Fibroblast of pulmonary artery (primary cell): ENCODE data around the gene RIPOR2.
"Not testable (repeated sequence)": the region's sequence is repeated elsewhere in the genome, so short reads cannot be mapped to it uniquely, and the experiment has no call there.

Experiments
- DNase-seq: peaks from one replicate; pipeline ENCODE4 v3.0.0-alpha.2; 2010; ENCODE audit warnings: low read depth
- H3K4me3 ChIP-seq: replicated peaks from 2 replicates; pipeline ENCODE4 v1.5.1; 2011; ENCODE audit warnings: low read depth, mild to moderate bottlenecking, control low read depth, low read length, moderate library complexity
- CTCF ChIP-seq: IDR thresholded peaks from 2 replicates; pipeline ENCODE4 v1.5.1; 2011; ENCODE audit warnings: mild to moderate bottlenecking, control low read depth, low read length, inconsistent platforms; ENCODE audit errors: missing control alignments

The RIPOR2 gene

GRCh38 chr6:24922170-24922569 is 13.6 kb downstream of the RIPOR2 start:
- TF ChIP-seq CTCF = no peak
- H3K4me3 ChIP-seq = no peak overlapping the region
- no peak for DNase-seq

GRCh38 chr6:24920136-24920535 is 15.6 kb downstream of the RIPOR2 start:
- no peak for TF ChIP-seq CTCF

GRCh38 chr6:24919056-24919892 is 16.5 kb downstream of the RIPOR2 start:
- DNase-seq = no peak
- no peak overlapping the region for H3K4me3 ChIP-seq
- no peak for TF ChIP-seq CTCF

More at GRCh38 chr6:24920136-24920535, 15.6 kb downstream of the RIPOR2 start:
- no peak overlapping the region for H3K4me3 ChIP-seq
- DNase-seq = no peak

- TF ChIP-seq CTCF = no peak
- no peak for DNase-seq
- H3K4me3 ChIP-seq = no peak overlapping the region
Observed at GRCh38 chr6:24918641-24919055, 17.1 kb downstream of the RIPOR2 start.

GRCh38 chr6:24916496-24916895 is 19.3 kb downstream of the RIPOR2 start:
- no peak for DNase-seq
- no peak for TF ChIP-seq CTCF
- H3K4me3 ChIP-seq = no peak overlapping the region

- no peak overlapping the region for H3K4me3 ChIP-seq
- DNase-seq = no peak
- no peak for TF ChIP-seq CTCF
Observed at GRCh38 chr6:24915641-24916040, 20.1 kb downstream of the RIPOR2 start.

- not testable (repeated sequence) for DNase-seq, H3K4me3 ChIP-seq
Observed at GRCh38 chr6:24914082-24914481, 21.7 kb downstream of the RIPOR2 start.
